Stimulated activated CD8-positive, alpha-beta memory T cell treated with anti-CD3 and anti-CD28 coated beads, Interleukin-4, amount 100 ng/mL, for 24 hours (primary cell): ENCODE results near the gene CLEC4D.
A peak's percentile ranks its signal among the peaks of the same experiment; 100 is the strongest.
"Not testable (repeated sequence)": the region's sequence is repeated elsewhere in the genome, so short reads cannot be mapped to it uniquely, and the experiment has no call there.

Experiments used
- DNase-seq: peaks from one replicate; pipeline ENCODE4 v3.0.0-alpha.2; 2020; ENCODE audit warnings: low read depth

CLEC4D gene

DNA sequence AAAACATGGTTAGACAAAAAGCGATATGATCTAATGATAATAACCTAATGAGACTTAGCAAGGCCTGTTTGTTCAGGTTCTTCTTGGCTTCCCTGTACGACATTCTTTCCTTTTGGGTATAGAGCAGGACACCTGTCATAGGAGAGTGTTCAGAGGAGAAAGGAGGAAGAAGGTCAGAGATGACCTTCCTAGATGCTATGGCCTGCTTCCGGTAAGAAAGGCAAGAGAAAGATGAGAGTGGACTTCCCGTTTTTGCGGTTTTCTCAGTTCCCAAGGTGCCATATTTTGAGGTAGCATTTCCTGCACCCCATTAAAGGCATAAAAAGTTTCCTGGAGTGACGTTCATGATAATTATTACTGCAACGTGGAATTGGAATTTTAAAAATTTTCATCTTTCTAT, 18.7 kb downstream of the CLEC4D start:
- no peak for DNase-seq

DNA sequence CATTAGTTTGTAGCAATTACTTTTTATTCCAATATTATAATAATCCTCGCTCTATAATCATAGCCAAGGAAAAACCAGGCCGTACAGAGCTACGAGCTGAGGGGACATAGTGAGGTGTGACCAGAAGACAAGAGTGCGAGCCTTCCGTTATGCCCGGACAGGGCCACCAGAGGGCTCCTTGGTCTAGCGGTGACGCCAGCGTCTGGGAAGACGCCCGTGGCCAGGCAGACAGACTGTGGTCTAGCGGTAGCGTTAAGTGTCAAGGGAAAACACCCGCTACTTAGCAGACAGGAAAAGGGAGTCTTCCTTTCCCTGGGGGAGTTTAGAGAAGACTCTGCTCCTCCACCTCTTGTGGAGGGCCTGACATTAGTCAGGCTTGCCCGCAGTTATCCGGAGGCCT, 24.5 kb downstream of the CLEC4D start:
- DNase-seq, result not testable (repeated sequence)

DNA sequence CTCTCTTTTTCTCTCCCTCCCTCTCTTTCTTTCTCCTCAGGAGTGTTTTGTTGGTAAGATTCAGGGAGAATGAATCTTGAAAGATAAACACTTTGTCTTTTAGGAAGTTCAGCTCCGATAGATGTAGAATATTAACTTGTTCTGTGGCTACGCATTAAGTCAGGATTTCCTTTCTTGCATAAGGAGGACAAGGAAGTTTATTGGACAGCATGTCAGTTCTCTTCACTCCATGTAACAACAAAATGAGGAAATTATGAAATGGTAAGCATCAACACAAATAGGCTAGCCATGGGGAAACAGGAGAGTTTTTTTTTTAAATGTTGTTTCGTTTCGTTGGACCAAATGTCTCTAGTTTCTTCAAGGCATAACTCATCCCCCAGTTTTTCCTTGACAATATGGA, 27.5 kb downstream of the CLEC4D start, which contains the start of gene CLEC4E:
Gene CLEC4E (minus strand): TSS at position 75 of the 400 bp plus-strand sequence. CDS start 108 bp downstream, outside the sequence.
- not testable (repeated sequence) for DNase-seq

GRCh38 chr12:8541562-8541961, 28.3 kb downstream of the CLEC4D start:
- DNase-seq, result no peak

- peak; percentile 45 for DNase-seq
Measured at GRCh38 chr12:8544295-8544694, 31.0 kb downstream of the CLEC4D start.

DNA sequence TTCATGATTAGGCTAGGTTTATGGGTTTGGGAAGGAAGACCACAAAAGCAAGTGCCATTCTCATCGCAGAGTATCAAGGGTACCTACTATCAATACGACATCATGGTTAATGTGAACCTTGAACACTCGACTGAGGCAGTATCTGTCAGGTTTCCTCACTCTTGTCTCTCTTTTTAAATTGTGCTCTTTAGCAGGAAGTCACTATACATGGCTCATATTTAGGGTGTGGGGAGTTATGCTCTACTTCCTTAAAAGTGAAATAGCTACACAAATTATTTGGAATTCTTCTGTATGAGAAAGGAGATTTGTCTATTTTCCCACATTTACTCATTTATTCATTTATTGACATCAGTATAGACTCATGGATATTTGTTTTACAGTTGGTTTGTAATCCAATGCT, 33.3 kb downstream of the CLEC4D start:
- DNase-seq, result no peak

GRCh38 chr12:8547645-8548044, 34.3 kb downstream of the CLEC4D start:
- DNase-seq, result no peak

DNA sequence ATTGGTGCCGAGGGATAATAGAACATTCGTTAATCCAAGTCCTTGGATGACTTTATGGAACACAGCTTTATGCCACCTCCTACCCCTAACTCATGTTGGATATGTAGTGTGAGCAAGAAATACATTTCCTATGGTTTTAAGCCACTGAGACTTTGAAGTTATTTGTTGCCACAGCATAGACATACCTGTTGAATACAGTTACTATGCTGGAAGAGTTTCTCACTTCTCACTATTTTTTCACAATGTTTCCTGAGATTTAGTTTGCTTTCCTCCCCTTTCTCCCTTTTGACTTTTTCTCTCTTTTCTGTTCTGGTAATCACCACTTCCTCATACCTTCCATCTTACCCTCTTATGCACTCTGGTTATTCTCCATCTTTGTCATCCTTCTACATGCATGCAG, 34.9 kb downstream of the CLEC4D start:
- DNase-seq, result no peak

DNA sequence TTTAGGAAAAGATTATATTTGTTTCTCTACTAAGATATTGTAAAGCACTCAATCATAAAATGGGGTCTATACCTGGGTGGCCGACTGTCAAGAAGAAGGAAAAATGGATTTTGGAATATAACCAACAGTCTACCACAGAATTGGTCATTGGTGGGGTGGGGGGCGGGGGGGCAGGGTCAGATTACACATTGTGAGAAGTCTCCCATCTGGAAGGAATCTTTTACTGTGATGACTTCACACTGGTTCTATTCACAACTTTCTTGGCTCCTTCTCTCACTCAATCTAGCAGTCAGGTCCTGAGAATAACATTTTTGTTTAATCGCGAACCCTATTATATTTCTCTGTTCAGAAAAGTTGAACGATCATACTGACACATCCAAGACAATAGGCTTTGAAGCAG, 36.1 kb downstream of the CLEC4D start:
- no peak for DNase-seq

DNA sequence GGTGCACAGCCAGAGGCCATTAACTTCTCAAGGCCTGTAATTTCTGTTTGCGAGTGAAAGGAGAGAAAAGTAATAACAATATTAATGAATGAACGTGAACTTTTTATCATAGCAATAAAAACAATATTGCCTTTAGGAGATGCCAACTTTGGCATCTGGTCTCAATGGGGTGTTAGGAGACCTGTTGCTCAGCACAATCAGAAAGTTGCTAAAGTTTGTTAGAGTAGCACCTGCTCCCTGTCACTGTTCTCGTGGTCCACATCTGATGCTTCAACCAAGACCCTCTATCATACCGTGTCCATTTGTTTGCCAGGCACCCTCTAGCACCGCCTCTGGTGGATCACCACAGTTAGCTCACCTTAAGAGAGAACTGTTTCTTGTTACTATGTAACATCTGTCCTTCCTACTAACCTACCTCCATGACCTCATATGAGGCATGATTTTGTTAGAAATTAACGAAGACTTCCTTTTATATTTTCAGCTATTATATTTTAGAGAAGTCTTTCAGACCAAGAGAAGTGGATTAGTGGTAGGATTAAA, 39.9 kb downstream of the CLEC4D start:
- DNase-seq, result no peak

DNA sequence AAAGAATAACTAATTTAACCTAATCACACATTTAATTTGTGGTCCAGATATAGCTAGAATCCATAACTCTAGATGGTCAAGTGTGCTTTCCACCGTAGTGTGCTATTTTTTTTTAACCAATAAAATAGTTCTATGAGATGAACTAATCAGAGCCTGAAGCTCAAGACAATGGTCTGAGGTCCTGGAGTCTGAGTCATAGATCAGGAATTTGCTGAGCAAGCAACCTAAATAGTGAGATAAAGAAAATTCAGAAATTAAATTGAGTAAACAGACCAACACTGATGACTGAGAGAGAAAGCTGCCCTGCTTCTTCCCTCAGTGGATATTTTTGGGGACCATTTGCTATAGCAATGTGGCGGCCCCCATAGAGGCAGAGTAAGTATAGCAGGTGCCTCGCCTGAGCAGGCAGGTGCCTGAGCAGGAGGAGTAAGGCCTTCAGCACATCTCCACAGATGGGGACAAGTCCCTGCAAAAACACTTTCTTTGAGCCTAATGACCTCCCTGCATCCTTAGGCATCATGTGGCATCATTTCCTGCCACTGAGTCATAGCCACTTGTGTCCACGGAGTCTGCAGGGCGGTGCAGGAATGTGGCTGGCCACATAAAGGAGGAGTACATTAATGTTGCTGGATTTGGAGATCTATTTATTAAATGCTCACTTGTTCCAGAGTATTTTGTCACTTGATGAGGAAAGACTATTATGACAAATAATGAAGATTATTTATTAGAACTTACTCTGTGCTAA, 41.3 kb downstream of the CLEC4D start:
- DNase-seq, result no peak

DNA sequence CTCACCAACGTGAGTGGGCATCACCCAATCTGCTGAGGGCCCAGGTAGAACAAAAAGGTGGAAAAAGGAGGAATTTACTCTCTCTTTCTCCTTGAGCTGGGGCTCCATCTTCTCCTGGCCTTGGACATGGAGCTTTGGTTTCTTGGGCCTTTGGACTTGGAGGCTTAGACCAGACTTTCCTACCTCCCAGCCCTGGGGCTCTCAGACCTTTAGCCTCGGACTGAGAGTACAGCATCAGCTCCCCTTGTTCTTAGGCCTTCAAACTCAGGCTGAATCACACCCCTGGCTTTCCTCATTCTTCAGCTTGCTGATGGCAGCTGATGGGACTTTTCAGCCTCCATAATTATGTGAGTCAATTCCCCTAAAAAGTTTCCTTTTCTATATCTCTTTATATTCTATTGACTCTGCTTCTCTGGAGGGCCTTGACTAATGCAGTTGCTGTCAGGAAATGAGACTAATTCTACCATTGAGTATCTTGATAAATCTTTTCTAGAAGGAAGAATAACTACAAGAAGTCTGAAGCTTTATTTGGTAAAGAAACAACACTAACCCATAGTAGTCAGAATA, 43.3 kb downstream of the CLEC4D start:
- no peak for DNase-seq

- no peak for DNase-seq
Measured at GRCh38 chr12:8559676-8560075, 46.4 kb downstream of the CLEC4D start.

DNA sequence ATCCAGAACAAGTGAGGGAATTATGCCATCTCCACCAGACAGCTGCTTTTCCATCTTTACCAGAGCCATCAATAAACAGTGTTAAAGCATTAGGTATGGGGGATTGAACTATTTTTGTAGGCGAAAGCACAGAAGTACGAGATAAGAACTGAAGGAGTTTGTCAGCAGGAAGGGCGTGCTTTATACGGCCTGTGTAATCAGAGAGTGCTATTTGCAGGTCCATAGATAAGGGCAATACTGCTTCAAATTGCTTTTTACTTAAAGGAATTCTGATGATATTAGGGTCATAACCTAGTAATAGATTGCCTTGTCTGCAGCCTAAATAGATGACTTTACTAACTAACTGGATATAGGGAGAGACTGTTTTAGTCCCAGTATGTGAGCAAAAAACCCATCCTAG, 47.7 kb downstream of the CLEC4D start:
- DNase-seq, result no peak

- DNase-seq, result no peak
Measured at GRCh38 chr12:8562310-8562709, 49.0 kb downstream of the CLEC4D start.

- DNase-seq, result no peak
Measured at GRCh38 chr12:8563356-8563755, 50.1 kb downstream of the CLEC4D start.

DNA sequence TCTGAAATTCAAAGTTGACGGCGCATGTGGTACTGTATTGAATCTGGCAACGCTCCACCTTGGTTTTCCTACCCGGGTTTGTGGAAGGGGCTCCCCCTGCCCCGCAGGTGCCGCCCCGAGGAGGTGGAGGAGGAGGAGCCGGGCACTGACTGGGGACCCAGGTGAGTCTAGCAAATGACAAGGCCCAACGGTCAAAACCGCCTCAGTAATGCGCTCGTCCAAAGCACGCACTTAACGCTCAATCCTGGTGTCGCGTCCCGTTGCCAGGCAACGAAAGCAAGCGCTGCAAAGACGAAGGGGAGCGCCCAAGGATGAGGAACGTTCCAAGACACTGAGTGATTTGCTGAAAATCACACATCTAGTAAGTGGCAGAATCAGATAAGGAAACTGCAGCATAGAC, 51.4 kb downstream of the CLEC4D start:
- no peak for DNase-seq

DNA sequence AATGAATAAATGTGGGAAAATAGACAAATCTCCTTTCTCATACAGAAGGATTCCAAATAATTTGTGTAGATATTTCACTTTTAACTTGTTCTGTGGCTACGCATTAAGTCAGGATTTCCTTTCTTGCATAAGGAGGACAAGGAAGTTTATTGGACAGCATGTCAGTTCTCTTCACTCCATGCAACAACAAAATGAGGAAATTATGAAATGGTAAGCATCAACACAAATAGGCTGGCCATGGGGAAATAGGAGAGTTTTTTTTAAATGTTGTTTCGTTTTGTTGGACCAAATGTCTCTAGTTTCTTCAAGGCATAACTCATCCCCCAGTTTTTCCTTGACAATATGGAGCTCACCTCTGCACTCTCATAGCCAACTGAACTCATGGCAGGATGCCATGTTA, 52.7 kb downstream of the CLEC4D start:
- not testable (repeated sequence) for DNase-seq

GRCh38 chr12:8566525-8566924, 53.2 kb downstream of the CLEC4D start:
- DNase-seq, result no peak
